ENCODE data around the gene CCDC116. TPM values are rescaled to one million over a fixed set of nuclear protein-coding genes. Genes with fewer than 3 reads are reported as not detected.

Gene CCDC116
- total RNA-seq, 4 donors from 2014 or later, result 1.0 TPM; not detected in 2

GRCh38 chr22:21628386-21629254, 3.9 kb upstream of the CCDC116 start:
- TF ChIP-seq POLR2AphosphoS5 (IDR thresholded peaks at IDR 0.05) (no peak), EP300 (IDR thresholded peaks at IDR 0.05) (no peak), CTCF (IDR thresholded peaks at IDR 0.05) (no peak), POLR2A (IDR thresholded peaks at IDR 0.05) (no peak)
- WGBS, result 75% methylated on average over 57 of the region's 74 CpGs
- H3K4me3 ChIP-seq, result peak overlapping the region; percentile 97
- H3K27me3 ChIP-seq, result no peaks in the 10 kb centered on the region
- peaks cover 36% of the 10 kb centered on the region for H3K4me1 ChIP-seq
- peak overlapping the region; percentile 87 for H3K27ac ChIP-seq
- DNase-seq (ENCODE audit: low spot score in 2 of 2), result no peak
- no peaks in the 10 kb centered on the region for H3K9me3 ChIP-seq
- no peaks in the 10 kb centered on the region for H3K36me3 ChIP-seq

GRCh38 chr22:21629255-21630149, 3.1 kb upstream of the CCDC116 start, which contains the start of gene YDJC:
YDJC (minus strand) TSS chr22:21630022; CDS start chr22:21630014, 8 bp downstream.
- TF ChIP-seq CTCF (IDR thresholded peaks at IDR 0.05), result peak; percentile 6 to 58
- TF ChIP-seq EP300 (IDR thresholded peaks at IDR 0.05), result no peak
- peak in 1 of 3 donors; percentile 17 for TF ChIP-seq POLR2AphosphoS5 (IDR thresholded peaks at IDR 0.05)
- peak in 1 of 2 donors; percentile 32 for TF ChIP-seq POLR2A (IDR thresholded peaks at IDR 0.05)
- Histone ChIP-seq H3K4me1 (peaks cover 27% of the 10 kb centered on the region), H3K27me3 (no peaks in the 10 kb centered on the region)

GRCh38 chr22:21631025-21631424, 1.5 kb upstream of the CCDC116 start:
- DNase-seq (ENCODE audit: low spot score in 2 of 2), result no peak

More at GRCh38 chr22:21629255-21630149, 3.1 kb upstream of the CCDC116 start, which contains the start of gene YDJC:
- peak within 1 kb of the TSS; percentile 87 for H3K27ac ChIP-seq
- DNase-seq (ENCODE audit: low spot score in 2 of 2), result peak; percentile 94
- WGBS, result 0% methylated on average over 2 of the region's 93 CpGs
- H3K36me3 ChIP-seq, result no peaks in the 10 kb centered on the region
- H3K9me3 ChIP-seq, result no peaks in the 10 kb centered on the region
- H3K4me3 ChIP-seq, result peak within 1 kb of the TSS; percentile 97

GRCh38 chr22:21632931-21633330, 371 bp downstream of the CCDC116 start:
- 89% methylated on average over 16 of the region's 18 CpGs for WGBS
- Histone ChIP-seq H3K4me3 (no peak overlapping the region), H3K4me1 (peaks cover 15% of the 10 kb centered on the region), H3K27me3 (no peaks in the 10 kb centered on the region), H3K27ac (no peak overlapping the region), H3K36me3 (no peaks in the 10 kb centered on the region), H3K9me3 (no peaks in the 10 kb centered on the region)
- no peak for TF ChIP-seq POLR2AphosphoS5 (IDR thresholded peaks at IDR 0.05)
- no peak for TF ChIP-seq EP300 (IDR thresholded peaks at IDR 0.05)
- TF ChIP-seq POLR2A (IDR thresholded peaks at IDR 0.05), result no peak
- TF ChIP-seq CTCF (IDR thresholded peaks at IDR 0.05), result no peak
- no peak for DNase-seq (ENCODE audit: low spot score in 2 of 2)

More at GRCh38 chr22:21631025-21631424, 1.5 kb upstream of the CCDC116 start:
- Histone ChIP-seq H3K4me3 (no peak overlapping the region), H3K4me1 (peaks cover 18% of the 10 kb centered on the region), H3K27me3 (no peaks in the 10 kb centered on the region), H3K9me3 (no peaks in the 10 kb centered on the region), H3K36me3 (no peaks in the 10 kb centered on the region), H3K27ac (no peak overlapping the region)
- TF ChIP-seq CTCF (IDR thresholded peaks at IDR 0.05) (no peak), POLR2A (IDR thresholded peaks at IDR 0.05) (no peak), EP300 (IDR thresholded peaks at IDR 0.05) (no peak), POLR2AphosphoS5 (IDR thresholded peaks at IDR 0.05) (no peak)
- 96% methylated on average over 4 of the region's 4 CpGs for WGBS
